Posterior cingulate gyrus (tissue), 11 donors: Measurements from ENCODE around the gene HELQ.
"Not testable (repeated sequence)": the region's sequence is repeated elsewhere in the genome, so short reads cannot be mapped to it uniquely, and the experiment has no call there.

Experiments
- DNase-seq, 10 donors: peaks; one replicate each; pipeline versions ENCODE4 v3.0.0 to v3.0.0-alpha.2; 2020 to 2021; ENCODE audit warnings: mixed read lengths in 3 of 10
- intact Hi-C: fragments of 100-400 bp; cut with DNase I; formaldehyde crosslinking; loops from one replicate; pipeline ENCODE4 v1.15.1; 2023

HELQ gene

GRCh38 chr4:83455281-83456183 is at the start of gene HELQ, which contains the start of gene MRPS18C:
Gene HELQ (minus strand): TSS chr4:83455823. CDS start chr4:83455693, 130 bp downstream.
Gene MRPS18C (plus strand): TSS chr4:83456058. CDS start chr4:83456078, 20 bp downstream.
- intact Hi-C loops, result loop anchor here (2.0 to 10.0 kb wide), 2 partner anchors 29 to 171 kb away; partner anchors contain the start of genes ABRAXAS1 and COQ2
- DNase-seq, result peak; percentile 90 to 99 (median 95)

DNA sequence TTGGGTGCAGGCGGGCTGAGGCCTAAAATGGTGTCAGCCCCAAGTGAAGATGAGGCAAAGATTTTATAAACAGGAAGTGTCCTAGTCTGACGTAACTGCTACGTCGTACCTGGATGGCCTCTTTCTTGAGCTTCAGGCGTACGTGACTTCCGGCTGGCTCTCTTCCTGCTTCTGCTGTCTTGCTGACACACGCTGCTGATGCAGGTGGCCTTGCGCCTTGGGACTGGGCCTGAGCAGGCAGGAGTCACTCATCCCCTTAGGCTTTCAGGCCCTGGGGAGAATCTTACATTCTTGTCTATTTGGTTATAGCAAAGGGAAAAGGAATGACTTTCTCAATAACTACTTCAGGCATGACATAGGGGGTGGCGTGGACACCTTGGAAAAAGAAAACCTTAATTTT is 49.4 kb upstream of the HELQ start:
- intact Hi-C loops, result no loop called here
- DNase-seq, result no peak

DNA sequence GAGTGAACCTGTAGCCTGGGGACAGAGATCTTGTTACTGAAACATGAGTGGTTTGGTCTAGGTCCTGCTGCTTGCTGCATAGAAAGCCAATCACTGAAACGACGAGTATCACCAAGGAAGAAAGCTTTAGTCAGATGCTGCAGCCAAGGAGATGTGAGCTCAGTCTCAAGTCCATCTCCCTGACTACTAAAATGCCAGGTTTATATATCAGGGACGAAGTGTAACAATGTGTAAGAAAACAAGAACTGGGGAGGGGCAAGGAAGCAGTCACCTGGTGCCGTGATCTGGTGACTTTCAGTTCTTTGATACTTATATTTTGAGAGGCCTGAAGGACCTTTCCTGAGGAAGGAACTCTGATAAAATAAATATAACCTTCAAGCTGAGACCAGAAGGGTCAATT is 48.9 kb upstream of the HELQ start:
- intact Hi-C loops, result no loop called here
- DNase-seq, result no peak

DNA sequence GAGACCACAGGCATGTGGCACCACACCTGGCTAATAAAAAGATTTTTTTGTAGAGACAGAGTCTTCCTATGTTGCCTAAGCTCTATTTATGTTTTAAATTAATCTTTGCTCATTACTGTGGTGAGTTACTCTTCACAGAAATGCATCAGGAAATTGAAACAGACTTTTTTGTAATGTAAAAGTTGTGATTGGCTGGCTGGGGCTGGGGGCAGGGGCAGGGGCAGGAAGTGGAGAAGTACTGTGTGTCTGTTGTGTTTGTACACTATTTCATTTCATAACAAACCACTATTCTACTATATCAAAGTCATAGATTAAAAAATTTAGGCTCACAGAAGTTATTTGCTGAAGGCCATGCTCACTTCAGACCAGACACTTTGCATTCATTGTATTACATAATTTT is 48.4 kb upstream of the HELQ start:
- no peak for DNase-seq
- intact Hi-C loops, result no loop called here

GRCh38 chr4:83501671-83502070 is 46.0 kb upstream of the HELQ start:
- intact Hi-C loops, DNase-seq: not testable (repeated sequence)

GRCh38 chr4:83498187-83498586 is 42.6 kb upstream of the HELQ start:
- no peak for DNase-seq
- intact Hi-C loops, result no loop called here

DNA sequence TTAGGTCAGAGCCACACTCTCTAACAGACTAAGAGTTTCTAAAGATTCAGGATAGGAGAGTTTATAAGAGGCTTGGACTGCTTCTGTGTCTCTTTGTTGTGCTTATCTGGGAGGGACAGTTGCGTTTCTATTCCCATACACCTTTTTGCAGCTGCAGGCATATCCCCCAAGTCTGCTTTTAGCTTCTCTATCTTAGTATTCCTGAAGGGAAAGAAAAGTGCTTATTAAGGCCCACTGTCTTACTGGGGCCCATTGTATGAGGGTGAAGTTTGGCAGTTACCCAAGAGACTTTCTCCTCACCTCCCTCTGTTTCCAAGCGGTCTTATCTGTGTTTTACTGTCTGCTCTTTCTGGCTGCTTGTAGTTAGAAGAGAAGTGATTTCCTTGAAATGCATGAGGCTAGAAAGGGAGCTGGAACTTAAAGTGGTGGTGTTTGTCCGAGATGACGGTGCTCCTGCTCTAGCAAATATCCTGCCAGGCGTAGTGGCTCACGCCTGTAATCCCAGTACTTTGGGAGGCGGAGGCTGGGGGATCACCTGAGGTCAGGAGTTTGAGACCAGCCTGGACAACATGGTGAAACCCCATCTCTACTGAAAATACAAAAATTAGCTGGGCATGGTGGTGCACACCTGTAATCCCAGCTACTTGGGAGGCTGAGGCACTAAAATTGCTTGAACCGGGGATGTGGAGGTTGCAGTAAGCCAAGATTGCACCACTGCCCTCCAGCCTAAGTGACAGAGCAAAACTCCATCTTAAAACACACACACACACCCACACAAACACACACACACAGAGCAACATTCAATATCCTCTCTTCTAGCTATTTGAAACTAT is 40.7 kb upstream of the HELQ start:
- intact Hi-C loops, DNase-seq: not testable (repeated sequence)

GRCh38 chr4:83490876-83491450 is 35.3 kb upstream of the HELQ start:
- DNase-seq, result no peak

DNA sequence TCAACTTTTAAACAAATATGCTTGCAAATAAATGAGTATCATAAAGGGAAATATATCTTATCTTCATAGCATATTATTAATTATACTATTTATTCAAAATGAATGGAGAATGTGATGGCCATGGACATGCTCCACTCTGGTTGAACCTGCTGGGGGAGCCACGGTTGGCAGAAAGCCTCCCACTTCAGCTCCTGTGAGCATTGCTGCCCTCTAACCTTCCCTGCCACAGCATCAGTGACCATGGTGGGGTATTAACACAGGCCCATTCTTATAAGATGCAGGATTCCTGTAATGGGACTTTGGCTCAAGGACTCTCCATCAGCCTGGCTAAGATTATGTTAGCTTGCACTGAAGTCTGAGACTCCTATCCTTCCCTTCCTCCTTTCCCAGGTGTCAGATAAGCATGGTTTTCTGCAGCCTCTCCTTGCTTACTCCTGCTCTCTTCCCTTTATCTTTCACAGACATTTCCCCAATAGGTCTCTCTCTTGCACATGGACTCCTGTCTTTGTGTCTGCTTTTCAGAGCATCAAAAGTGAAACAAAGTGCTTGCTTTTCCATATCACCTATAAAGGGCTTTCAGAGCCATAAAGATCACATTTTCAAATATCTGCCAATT is 34.2 kb upstream of the HELQ start:
- intact Hi-C loops, result loop anchor here (5.0 to 10.0 kb wide), 2 partner anchors 147 to 455 kb away; partner anchors contain the start of gene COPS4
- DNase-seq, result no peak

More at GRCh38 chr4:83490876-83491450, 35.3 kb upstream of the HELQ start:
- intact Hi-C loops, result loop anchor here (5.0 kb wide), 1 partner anchor 146 kb away; no protein-coding TSS in a partner anchor

GRCh38 chr4:83486457-83487129 is 31.0 kb upstream of the HELQ start:
- no peak for DNase-seq
- intact Hi-C loops, result loop anchor here (10.0 kb wide), 1 partner anchor 452 kb away; the partner anchor contains the start of gene COPS4

GRCh38 chr4:83484500-83485461 is 29.2 kb upstream of the HELQ start, which contains the start of gene ABRAXAS1:
Gene ABRAXAS1 (minus strand): TSS chr4:83485100. CDS start chr4:83485072, 28 bp downstream.
- intact Hi-C loops, result loop anchor here (2.0 to 10.0 kb wide), 2 partner anchors 28 to 450 kb away; partner anchors contain the start of genes COPS4 and MRPS18C
- peak; percentile 85 to 99 (median 92) for DNase-seq

DNA sequence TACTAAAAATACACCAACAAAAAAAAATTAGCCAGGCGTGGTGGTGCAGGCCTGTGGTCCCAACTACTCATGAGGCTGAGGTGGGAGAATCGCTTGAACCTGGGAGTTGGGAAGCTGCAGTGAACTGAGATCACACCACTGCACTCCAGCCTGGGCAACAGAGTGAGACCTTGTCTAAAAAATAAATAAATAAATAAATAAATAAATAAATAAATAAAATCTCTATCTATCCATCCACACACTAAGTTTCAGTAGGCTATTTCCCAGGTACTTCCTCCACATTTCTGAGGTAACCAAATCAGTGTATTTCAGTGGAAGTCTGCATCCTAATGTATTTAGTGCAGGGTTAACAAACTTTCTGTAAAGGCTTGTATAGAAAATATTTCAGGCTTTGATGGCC is 18.3 kb upstream of the HELQ start:
- no peak for DNase-seq
- intact Hi-C loops, result no loop called here

DNA sequence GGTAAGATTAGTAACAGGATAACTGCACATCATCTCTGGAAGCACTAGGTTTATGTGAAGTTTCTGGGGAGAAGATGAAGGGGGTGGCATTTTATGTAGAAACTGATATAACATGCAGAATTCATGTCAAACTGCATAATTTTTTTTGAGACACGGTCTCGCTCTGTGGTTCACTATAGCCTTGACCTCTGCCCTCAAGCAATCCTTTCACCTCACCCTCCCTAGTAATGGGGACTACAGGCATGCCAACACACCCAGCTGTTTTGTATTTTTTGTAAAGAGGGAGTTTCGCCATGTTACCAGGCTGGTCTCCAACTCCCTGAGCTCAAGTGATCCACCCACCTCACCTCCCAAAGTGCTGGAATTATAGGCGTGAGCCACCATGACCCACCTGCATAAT is 17.8 kb upstream of the HELQ start:
- no peak for DNase-seq
- intact Hi-C loops, result no loop called here

GRCh38 chr4:83456184-83456501 is 520 bp upstream of the HELQ start:
- DNase-seq, result no peak
- intact Hi-C loops, result loop anchor here (2.0 to 10.0 kb wide), 2 partner anchors 29 to 171 kb away; partner anchors contain the start of genes ABRAXAS1 and COQ2

GRCh38 chr4:83454686-83455085 is 937 bp downstream of the HELQ start:
- intact Hi-C loops, result loop anchor here (10.0 kb wide), 1 partner anchor 170 kb away; the partner anchor contains the start of gene COQ2
- no peak for DNase-seq

- no peak for DNase-seq
- intact Hi-C loops, result no loop called here
These were observed 6.6 kb downstream of the HELQ start for GRCh38 chr4:83449009-83449408.

GRCh38 chr4:83440899-83441298 is 14.7 kb downstream of the HELQ start:
- intact Hi-C loops, result no loop called here
- no peak for DNase-seq

DNA sequence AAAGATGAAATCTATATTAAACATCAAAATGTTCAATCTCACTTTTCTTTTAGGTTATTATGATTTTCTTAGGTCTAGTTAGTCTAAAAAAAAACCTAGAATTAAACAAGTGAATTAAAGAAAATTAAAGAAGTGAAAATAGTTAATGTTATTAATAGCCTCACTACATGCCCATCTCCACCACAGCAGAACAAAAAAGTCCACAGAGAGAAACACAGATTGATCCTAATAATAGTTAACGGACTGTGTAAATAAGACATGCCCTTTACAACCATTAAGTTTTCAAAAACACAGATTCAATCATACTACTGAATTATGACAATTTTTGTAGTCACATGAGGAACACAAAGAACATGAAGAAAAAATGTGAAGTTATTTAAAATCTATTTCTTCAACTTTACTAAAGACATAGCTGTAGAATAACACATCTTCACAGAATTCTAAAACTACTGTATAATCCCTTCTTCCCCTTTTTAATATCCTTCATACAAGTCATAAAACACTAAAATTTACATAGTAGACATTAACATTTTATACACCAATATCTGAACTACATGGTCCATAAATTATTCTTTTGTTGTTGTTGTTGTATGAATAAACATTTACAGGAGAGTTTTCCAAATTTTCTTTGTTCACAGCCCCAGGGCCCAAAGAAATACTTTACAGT is 15.3 kb downstream of the HELQ start:
- intact Hi-C loops, result no loop called here
- DNase-seq, result no peak
